Fibroblast of pulmonary artery (primary cell): ENCODE data around the gene C13orf46.

Experiments
- DNase-seq: peaks from one replicate; pipeline ENCODE4 v3.0.0-alpha.2; 2010; ENCODE audit warnings: low read depth
- H3K4me3 ChIP-seq: replicated peaks from 2 replicates; pipeline ENCODE4 v1.5.1; 2011; ENCODE audit warnings: low read depth, mild to moderate bottlenecking, control low read depth, low read length, moderate library complexity
- CTCF ChIP-seq: IDR thresholded peaks from 2 replicates; pipeline ENCODE4 v1.5.1; 2011; ENCODE audit warnings: mild to moderate bottlenecking, control low read depth, low read length, inconsistent platforms; ENCODE audit errors: missing control alignments

C13orf46 gene

GRCh38 chr13:114013952-114014629 lies 40.2 kb upstream of the C13orf46 start:
- no peak for TF ChIP-seq CTCF
- no peak overlapping the region for H3K4me3 ChIP-seq
- no peak for DNase-seq

- H3K4me3 ChIP-seq: no peak overlapping the region
- no peak for TF ChIP-seq CTCF
- DNase-seq: no peak
Measured at GRCh38 chr13:114013336-114013735, 39.5 kb upstream of the C13orf46 start.

GRCh38 chr13:114012921-114013320 lies 39.0 kb upstream of the C13orf46 start:
- no peak overlapping the region for H3K4me3 ChIP-seq
- no peak for TF ChIP-seq CTCF

GRCh38 chr13:114012141-114012540 lies 38.3 kb upstream of the C13orf46 start:
- no peak for DNase-seq
- TF ChIP-seq CTCF: no peak
- H3K4me3 ChIP-seq: no peak overlapping the region

More at GRCh38 chr13:114012921-114013320, 39.0 kb upstream of the C13orf46 start:
- no peak for DNase-seq

GRCh38 chr13:114011226-114011625 lies 37.4 kb upstream of the C13orf46 start:
- H3K4me3 ChIP-seq: no peak overlapping the region
- DNase-seq: no peak
- TF ChIP-seq CTCF: no peak

GRCh38 chr13:114010401-114011101 lies 36.7 kb upstream of the C13orf46 start:
- no peak overlapping the region for H3K4me3 ChIP-seq
- no peak for TF ChIP-seq CTCF
- no peak for DNase-seq
